ENCODE data around the gene PIK3R1.

PIK3R1 gene

GRCh38 chr5:68271124-68271523, 55.6 kb downstream of the PIK3R1 start:
- DNase-seq (ENCODE audit: low read depth) = no peak

- DNase-seq (ENCODE audit: low read depth) = no peak
These were observed 56.7 kb downstream of the PIK3R1 start for GRCh38 chr5:68272289-68272688.

- no peak for DNase-seq (ENCODE audit: low read depth)
These were observed 58.3 kb downstream of the PIK3R1 start for GRCh38 chr5:68273717-68274409.

GRCh38 chr5:68274847-68275651, 59.5 kb downstream of the PIK3R1 start:
- no peak for DNase-seq (ENCODE audit: low read depth)

GRCh38 chr5:68276740-68277139, 61.2 kb downstream of the PIK3R1 start:
- no peak for DNase-seq (ENCODE audit: low read depth)

- no peak for DNase-seq (ENCODE audit: low read depth)
These were observed 61.9 kb downstream of the PIK3R1 start for GRCh38 chr5:68277431-68277830.

- DNase-seq (ENCODE audit: low read depth) = no peak
These were observed 64.4 kb downstream of the PIK3R1 start for GRCh38 chr5:68279984-68280383.

- no peak for DNase-seq (ENCODE audit: low read depth)
These were observed 66.4 kb downstream of the PIK3R1 start for GRCh38 chr5:68282001-68282400.

- DNase-seq (ENCODE audit: low read depth) = no peak
These were observed 68.2 kb downstream of the PIK3R1 start for GRCh38 chr5:68283766-68284165.

- no peak for DNase-seq (ENCODE audit: low read depth)
These were observed 69.7 kb downstream of the PIK3R1 start for GRCh38 chr5:68285075-68285840.

- DNase-seq (ENCODE audit: low read depth) = peak; percentile 57
These were observed 70.5 kb downstream of the PIK3R1 start for GRCh38 chr5:68285851-68286611.

GRCh38 chr5:68286612-68286912, 71.0 kb downstream of the PIK3R1 start:
- DNase-seq (ENCODE audit: low read depth) = no peak

GRCh38 chr5:68287631-68287975, 72.0 kb downstream of the PIK3R1 start:
- no peak for DNase-seq (ENCODE audit: low read depth)

GRCh38 chr5:68287976-68288706, 72.6 kb downstream of the PIK3R1 start:
- peak; percentile 30 for DNase-seq (ENCODE audit: low read depth)

GRCh38 chr5:68288707-68289134, 73.2 kb downstream of the PIK3R1 start:
- DNase-seq (ENCODE audit: low read depth) = no peak

GRCh38 chr5:68289498-68289897, 73.9 kb downstream of the PIK3R1 start:
- no peak for DNase-seq (ENCODE audit: low read depth)

- peak; percentile 49 for DNase-seq (ENCODE audit: low read depth)
These were observed 74.7 kb downstream of the PIK3R1 start for GRCh38 chr5:68290260-68290674.

GRCh38 chr5:68290847-68291246, 75.3 kb downstream of the PIK3R1 start:
- no peak for DNase-seq (ENCODE audit: low read depth)

- peak; percentile 50 for DNase-seq (ENCODE audit: low read depth)
These were observed 76.8 kb downstream of the PIK3R1 start for GRCh38 chr5:68292316-68292715.

GRCh38 chr5:68295772-68296171, 80.2 kb downstream of the PIK3R1 start:
- no peak for DNase-seq (ENCODE audit: low read depth)

GRCh38 chr5:68296895-68297294, 81.3 kb downstream of the PIK3R1 start:
- DNase-seq (ENCODE audit: low read depth) = no peak

GRCh38 chr5:68297656-68298055, 82.1 kb downstream of the PIK3R1 start:
- DNase-seq (ENCODE audit: low read depth) = no peak
